ENCODE results near the gene TULP4.
"Not testable (repeated sequence)": the region's sequence is repeated elsewhere in the genome, so short reads cannot be mapped to it uniquely, and the experiment has no call there.

Gene TULP4

GRCh38 chr6:158332237-158332636 lies 20.0 kb downstream of the TULP4 start:
- no peak for FAIRE-seq

- FAIRE-seq: no peak
Observed at GRCh38 chr6:158333094-158333493, 20.8 kb downstream of the TULP4 start.

- no peak for FAIRE-seq
Observed at GRCh38 chr6:158334534-158334933, 22.3 kb downstream of the TULP4 start.

- FAIRE-seq: no peak
Observed at GRCh38 chr6:158337332-158337731, 25.1 kb downstream of the TULP4 start.

GRCh38 chr6:158338311-158339112 lies 26.2 kb downstream of the TULP4 start:
- FAIRE-seq: no peak

GRCh38 chr6:158339197-158339596 lies 26.9 kb downstream of the TULP4 start:
- not testable (repeated sequence) for FAIRE-seq

GRCh38 chr6:158340252-158340651 lies 28.0 kb downstream of the TULP4 start:
- FAIRE-seq: no peak

GRCh38 chr6:158344534-158344933 lies 32.3 kb downstream of the TULP4 start:
- no peak for FAIRE-seq

GRCh38 chr6:158345444-158345843 lies 33.2 kb downstream of the TULP4 start:
- FAIRE-seq: not testable (repeated sequence)

GRCh38 chr6:158347335-158347734 lies 35.1 kb downstream of the TULP4 start:
- FAIRE-seq: no peak

GRCh38 chr6:158348737-158349504 lies 36.7 kb downstream of the TULP4 start:
- not testable (repeated sequence) for FAIRE-seq

- not testable (repeated sequence) for FAIRE-seq
Observed at GRCh38 chr6:158349505-158350275, 37.4 kb downstream of the TULP4 start.

GRCh38 chr6:158350731-158351130 lies 38.5 kb downstream of the TULP4 start:
- FAIRE-seq: not testable (repeated sequence)

- no peak for FAIRE-seq
Observed at GRCh38 chr6:158353883-158354877, 41.9 kb downstream of the TULP4 start.

GRCh38 chr6:158356586-158357546 lies 44.6 kb downstream of the TULP4 start:
- no peak for FAIRE-seq

- FAIRE-seq: no peak
Observed at GRCh38 chr6:158357570-158358216, 45.4 kb downstream of the TULP4 start.

GRCh38 chr6:158358450-158359077 lies 46.3 kb downstream of the TULP4 start:
- no peak for FAIRE-seq

- FAIRE-seq: no peak
Observed at GRCh38 chr6:158361068-158361467, 48.8 kb downstream of the TULP4 start.

GRCh38 chr6:158361961-158362669 lies 49.9 kb downstream of the TULP4 start:
- no peak for FAIRE-seq
